Fibroblast of mammary gland (primary cell): Measurements from ENCODE around the gene MSANTD7.

Experiments
- DNase-seq: peaks from one replicate; pipeline ENCODE4 v3.0.0-alpha.2; 2010; ENCODE audit warnings: low read depth
- H3K4me3 ChIP-seq: 2 replicates; pipeline ENCODE4 v1.5.1; 2011; ENCODE audit warnings: low read depth, mild to moderate bottlenecking, low read length, moderate library complexity; ENCODE audit not compliant: control insufficient read depth
- CTCF ChIP-seq: conservative IDR thresholded peaks from 2 replicates; pipeline ENCODE4 v1.5.1; 2011; ENCODE audit warnings: low read depth, low read length, inconsistent platforms; ENCODE audit not compliant: control insufficient read depth, insufficient read depth

MSANTD7 gene

GRCh38 chr10:14837757-14838581 is at the start of gene MSANTD7, which contains the start of the genes CDNF and HSPA14:
TSS of gene MSANTD7 (plus strand) at chr10:14838306. CDS start at chr10:14842285, 3,979 bp downstream.
TSS of gene CDNF (minus strand) at chr10:14838037. CDS start at chr10:14837946, 91 bp downstream.
TSS of gene HSPA14 (plus strand) at chr10:14838306. CDS start at chr10:14838403, 97 bp downstream.
- DNase-seq = peak; percentile 99
- peak within 1 kb of the TSS; percentile 92 for H3K4me3 ChIP-seq
- no peak for TF ChIP-seq CTCF

- no peak overlapping the region for H3K4me3 ChIP-seq
- no peak for TF ChIP-seq CTCF
- DNase-seq = no peak
Measured at GRCh38 chr10:14798636-14799035, 39.5 kb upstream of the MSANTD7 start.

- no peak overlapping the region for H3K4me3 ChIP-seq
- no peak for DNase-seq
- no peak for TF ChIP-seq CTCF
Measured at GRCh38 chr10:14800397-14800796, 37.7 kb upstream of the MSANTD7 start.

- no peak for TF ChIP-seq CTCF
- peak; percentile 7 for DNase-seq
Measured at GRCh38 chr10:14801723-14802122, 36.4 kb upstream of the MSANTD7 start.

GRCh38 chr10:14803827-14804226 is 34.3 kb upstream of the MSANTD7 start:
- H3K4me3 ChIP-seq = no peak overlapping the region
- no peak for TF ChIP-seq CTCF
- DNase-seq = no peak

More at GRCh38 chr10:14801723-14802122, 36.4 kb upstream of the MSANTD7 start:
- H3K4me3 ChIP-seq = no peak overlapping the region

- TF ChIP-seq CTCF = no peak
- no peak overlapping the region for H3K4me3 ChIP-seq
- no peak for DNase-seq
Measured at GRCh38 chr10:14806318-14806717, 31.8 kb upstream of the MSANTD7 start.
